K562 (cell line): Measurements from ENCODE around the gene FNBP1. TPM values are rescaled to one million over a fixed set of nuclear protein-coding genes. Genes with fewer than 3 reads are reported as not detected.

Experiments
- CBFB ChIP-seq: sonication (generic); formaldehyde crosslinking; IDR thresholded peaks from 2 replicates; pipeline ENCODE4 v1.4.0; 2020; ENCODE audit warnings: mild to moderate bottlenecking, missing genetic modification reagents
- HDAC8 ChIP-seq: fragments of 450-650 bp; IDR thresholded peaks from 2 replicates; pipeline ENCODE4 v1.6.1; 2016; ENCODE audit warnings: mild to moderate bottlenecking, missing genetic modification characterization, moderate library complexity, missing compliant biosample characterization
- JUN ChIP-seq, 2 experiments: sonication (generic) in 1 of 2; formaldehyde crosslinking in 1 of 2; IDR thresholded peaks; 2 replicates each; pipeline versions ENCODE4 v1.6.1 to v1.8.0; 2012 to 2022; ENCODE audit warnings: borderline replicate concordance in 2 of 2, mild to moderate bottlenecking in 2 of 2, improper control_type of control experiment in 1 of 2, low read depth in 1 of 2, low read length in 1 of 2, missing genetic modification reagents in 1 of 2
- SMC3 ChIP-seq: conservative IDR thresholded peaks from 2 replicates; pipeline ENCODE4 v1.6.1; 2011; ENCODE audit warnings: low read depth, low read length, improper control_type of control experiment; ENCODE audit not compliant: insufficient read depth
- SOX6 ChIP-seq: fragments of 450-650 bp; IDR thresholded peaks from 2 replicates; pipeline ENCODE4 v1.6.1; 2014; ENCODE audit warnings: mild to moderate bottlenecking
- TBP ChIP-seq: optimal IDR thresholded peaks from 2 replicates; pipeline ENCODE3; 2011; ENCODE audit warnings: low read depth, low read length, improper control_type of control experiment
- ZBTB5 ChIP-seq: fragments of 450-650 bp; IDR thresholded peaks from 2 replicates; pipeline ENCODE4 v1.6.1; 2017; ENCODE audit warnings: antibody characterized with exemption
- ZNF143 ChIP-seq: sonication (generic); formaldehyde crosslinking; IDR thresholded peaks from 2 replicates; pipeline ENCODE4 v1.9.0; 2022; ENCODE audit warnings: mild to moderate bottlenecking, missing genetic modification reagents
- ZNF263 ChIP-seq: sonication (generic); formaldehyde crosslinking; IDR thresholded peaks from 2 replicates; pipeline ENCODE4 v1.8.0; 2022; ENCODE audit warnings: mild to moderate bottlenecking, missing genetic modification reagents, borderline replicate concordance
- ZNF717 ChIP-seq: fragments of 250-450 bp; sonication (Bioruptor Pico); IDR thresholded peaks from 2 replicates; pipeline ENCODE4 v1.5.0; 2021
- polyA plus RNA-seq, 8 experiments: library from polyadenylated mRNA; depleted of rRNA in 4 of 8; stranded (reverse) in 5 of 8; unstranded in 3 of 8; fragments of >200 nt; fragmentation: Nextera tagmentation in 2 of 8; fragmentation: Illumina TruSeq in 1 of 8; extraction: Ambion mirVana in 2 of 8; extraction: Trizol in 1 of 8; gene quantifications; 2 replicates each; pipeline versions ENCODE4 v1.2.1 to v1.2.3, GENCODE V29; 2011 to 2014; ENCODE audit warnings: inconsistent platforms in 1 of 8, missing spikeins in 1 of 8
- total RNA-seq, 7 experiments: library from RNA; depleted of rRNA in 6 of 7; stranded (reverse); fragments of >200 nt in 6 of 7; fragmentation: Illumina TruSeq in 2 of 7; extraction: Trizol in 2 of 7; gene quantifications; 2 replicates each; pipeline versions ENCODE4 v1.2.1 to v1.2.3, GENCODE V29; 2011 to 2021; ENCODE audit warnings: low replicate concordance in 1 of 7
- TF ChIP-seq, protein P1 (sequence below): sonication (generic); formaldehyde crosslinking; IDR thresholded peaks from 2 replicates; pipeline ENCODE4 v1.8.0; 2023; ENCODE audit warnings: mild to moderate bottlenecking, missing genetic modification reagents
- TF ChIP-seq, protein P2 (sequence below): fragments of 250-450 bp; sonication (Bioruptor Pico); IDR thresholded peaks from 2 replicates; pipeline ENCODE4 v1.9.0; 2021; ENCODE audit warnings: mild to moderate bottlenecking, inconsistent platforms
- TF ChIP-seq, protein P3 (sequence below): fragments of 250-450 bp; sonication (Bioruptor Pico); IDR thresholded peaks from 2 replicates; pipeline ENCODE4 v1.8.0; 2022; ENCODE audit warnings: inconsistent platforms, mild to moderate bottlenecking, moderate library complexity, borderline replicate concordance
- TF ChIP-seq, protein P4 (sequence below): fragments of 450-650 bp; formaldehyde crosslinking; IDR thresholded peaks from 2 replicates; pipeline ENCODE4 v1.4.0; 2020; ENCODE audit warnings: mild to moderate bottlenecking, moderate library complexity
- TF ChIP-seq, protein P5 (sequence below): sonication (generic); formaldehyde crosslinking; IDR thresholded peaks from 2 replicates; pipeline ENCODE4 v1.8.0; 2022; ENCODE audit warnings: missing genetic modification reagents, mild to moderate bottlenecking, borderline replicate concordance

The FNBP1 gene
- total and polyA plus RNA-seq, 9 of the 15 experiments (the other 6 are each of a cell fraction or from before 2014, with no cell fraction given): 1.8 to 14.9 (median 7.6) TPM

DNA sequence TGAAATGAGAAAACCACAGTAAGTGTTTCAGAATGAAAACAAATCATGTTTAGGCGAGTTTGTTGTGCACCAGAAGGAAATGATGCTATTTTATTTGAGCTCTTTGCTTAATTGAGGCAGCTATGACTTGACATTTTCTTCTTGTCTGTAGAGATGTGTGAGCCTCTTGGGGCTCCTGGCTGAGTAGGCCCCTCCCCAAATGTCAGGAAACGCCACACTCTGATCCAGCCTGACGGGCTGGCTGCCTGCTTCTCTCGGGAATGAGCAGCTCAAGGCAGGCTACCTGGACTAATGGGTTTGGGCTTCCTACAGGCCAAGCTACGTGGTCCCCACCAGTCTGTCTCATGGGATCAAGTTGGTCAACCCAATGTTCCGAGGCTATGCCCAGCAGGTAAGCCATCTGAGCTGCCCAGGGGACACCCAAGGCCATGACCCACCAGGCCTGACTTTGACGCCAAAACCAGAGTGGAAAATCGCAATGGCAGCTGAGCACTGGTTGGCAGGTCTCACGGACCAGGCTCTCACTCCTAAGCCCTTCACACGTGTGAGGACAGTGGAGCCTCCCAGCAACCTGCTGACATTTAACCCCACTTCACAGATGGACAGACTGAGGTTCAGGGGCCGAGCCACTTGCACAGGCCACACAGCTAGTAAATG lies 177.9 kb downstream of the FNBP1 start (continued):
- TF ChIP-seq, protein P1, sequence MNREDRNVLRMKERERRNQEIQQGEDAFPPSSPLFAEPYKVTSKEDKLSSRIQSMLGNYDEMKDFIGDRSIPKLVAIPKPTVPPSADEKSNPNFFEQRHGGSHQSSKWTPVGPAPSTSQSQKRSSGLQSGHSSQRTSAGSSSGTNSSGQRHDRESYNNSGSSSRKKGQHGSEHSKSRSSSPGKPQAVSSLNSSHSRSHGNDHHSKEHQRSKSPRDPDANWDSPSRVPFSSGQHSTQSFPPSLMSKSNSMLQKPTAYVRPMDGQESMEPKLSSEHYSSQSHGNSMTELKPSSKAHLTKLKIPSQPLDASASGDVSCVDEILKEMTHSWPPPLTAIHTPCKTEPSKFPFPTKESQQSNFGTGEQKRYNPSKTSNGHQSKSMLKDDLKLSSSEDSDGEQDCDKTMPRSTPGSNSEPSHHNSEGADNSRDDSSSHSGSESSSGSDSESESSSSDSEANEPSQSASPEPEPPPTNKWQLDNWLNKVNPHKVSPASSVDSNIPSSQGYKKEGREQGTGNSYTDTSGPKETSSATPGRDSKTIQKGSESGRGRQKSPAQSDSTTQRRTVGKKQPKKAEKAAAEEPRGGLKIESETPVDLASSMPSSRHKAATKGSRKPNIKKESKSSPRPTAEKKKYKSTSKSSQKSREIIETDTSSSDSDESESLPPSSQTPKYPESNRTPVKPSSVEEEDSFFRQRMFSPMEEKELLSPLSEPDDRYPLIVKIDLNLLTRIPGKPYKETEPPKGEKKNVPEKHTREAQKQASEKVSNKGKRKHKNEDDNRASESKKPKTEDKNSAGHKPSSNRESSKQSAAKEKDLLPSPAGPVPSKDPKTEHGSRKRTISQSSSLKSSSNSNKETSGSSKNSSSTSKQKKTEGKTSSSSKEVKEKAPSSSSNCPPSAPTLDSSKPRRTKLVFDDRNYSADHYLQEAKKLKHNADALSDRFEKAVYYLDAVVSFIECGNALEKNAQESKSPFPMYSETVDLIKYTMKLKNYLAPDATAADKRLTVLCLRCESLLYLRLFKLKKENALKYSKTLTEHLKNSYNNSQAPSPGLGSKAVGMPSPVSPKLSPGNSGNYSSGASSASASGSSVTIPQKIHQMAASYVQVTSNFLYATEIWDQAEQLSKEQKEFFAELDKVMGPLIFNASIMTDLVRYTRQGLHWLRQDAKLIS (CRISPR knock-in tag): no peak
- TF ChIP-seq, protein P2, sequence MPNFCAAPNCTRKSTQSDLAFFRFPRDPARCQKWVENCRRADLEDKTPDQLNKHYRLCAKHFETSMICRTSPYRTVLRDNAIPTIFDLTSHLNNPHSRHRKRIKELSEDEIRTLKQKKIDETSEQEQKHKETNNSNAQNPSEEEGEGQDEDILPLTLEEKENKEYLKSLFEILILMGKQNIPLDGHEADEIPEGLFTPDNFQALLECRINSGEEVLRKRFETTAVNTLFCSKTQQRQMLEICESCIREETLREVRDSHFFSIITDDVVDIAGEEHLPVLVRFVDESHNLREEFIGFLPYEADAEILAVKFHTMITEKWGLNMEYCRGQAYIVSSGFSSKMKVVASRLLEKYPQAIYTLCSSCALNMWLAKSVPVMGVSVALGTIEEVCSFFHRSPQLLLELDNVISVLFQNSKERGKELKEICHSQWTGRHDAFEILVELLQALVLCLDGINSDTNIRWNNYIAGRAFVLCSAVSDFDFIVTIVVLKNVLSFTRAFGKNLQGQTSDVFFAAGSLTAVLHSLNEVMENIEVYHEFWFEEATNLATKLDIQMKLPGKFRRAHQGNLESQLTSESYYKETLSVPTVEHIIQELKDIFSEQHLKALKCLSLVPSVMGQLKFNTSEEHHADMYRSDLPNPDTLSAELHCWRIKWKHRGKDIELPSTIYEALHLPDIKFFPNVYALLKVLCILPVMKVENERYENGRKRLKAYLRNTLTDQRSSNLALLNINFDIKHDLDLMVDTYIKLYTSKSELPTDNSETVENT: no peak
- TF ChIP-seq HDAC8 (tag) (no peak), CBFB (CRISPR knock-in tag) (0 out of 2 replicates have a peak, but pooled peaks have one; percentile 71), SOX6 (no peak), ZNF263 (CRISPR knock-in tag) (no peak), ZBTB5 (no peak), TBP (no peak), ZNF717 (CRISPR knock-in tag) (no peak), ZNF143 (CRISPR knock-in tag) (no peak), JUN (IDR thresholded peaks at IDR 0.05; ENCODE audit: borderline replicate concordance, low read depth, low read length) (no peak), JUN (CRISPR knock-in tag; IDR thresholded peaks at IDR 0.05; ENCODE audit: borderline replicate concordance) (no peak), SMC3 (no peak)
- TF ChIP-seq, protein P3, sequence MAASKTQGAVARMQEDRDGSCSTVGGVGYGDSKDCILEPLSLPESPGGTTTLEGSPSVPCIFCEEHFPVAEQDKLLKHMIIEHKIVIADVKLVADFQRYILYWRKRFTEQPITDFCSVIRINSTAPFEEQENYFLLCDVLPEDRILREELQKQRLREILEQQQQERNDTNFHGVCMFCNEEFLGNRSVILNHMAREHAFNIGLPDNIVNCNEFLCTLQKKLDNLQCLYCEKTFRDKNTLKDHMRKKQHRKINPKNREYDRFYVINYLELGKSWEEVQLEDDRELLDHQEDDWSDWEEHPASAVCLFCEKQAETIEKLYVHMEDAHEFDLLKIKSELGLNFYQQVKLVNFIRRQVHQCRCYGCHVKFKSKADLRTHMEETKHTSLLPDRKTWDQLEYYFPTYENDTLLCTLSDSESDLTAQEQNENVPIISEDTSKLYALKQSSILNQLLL (CRISPR knock-in tag): no peak
- TF ChIP-seq, protein P4, sequence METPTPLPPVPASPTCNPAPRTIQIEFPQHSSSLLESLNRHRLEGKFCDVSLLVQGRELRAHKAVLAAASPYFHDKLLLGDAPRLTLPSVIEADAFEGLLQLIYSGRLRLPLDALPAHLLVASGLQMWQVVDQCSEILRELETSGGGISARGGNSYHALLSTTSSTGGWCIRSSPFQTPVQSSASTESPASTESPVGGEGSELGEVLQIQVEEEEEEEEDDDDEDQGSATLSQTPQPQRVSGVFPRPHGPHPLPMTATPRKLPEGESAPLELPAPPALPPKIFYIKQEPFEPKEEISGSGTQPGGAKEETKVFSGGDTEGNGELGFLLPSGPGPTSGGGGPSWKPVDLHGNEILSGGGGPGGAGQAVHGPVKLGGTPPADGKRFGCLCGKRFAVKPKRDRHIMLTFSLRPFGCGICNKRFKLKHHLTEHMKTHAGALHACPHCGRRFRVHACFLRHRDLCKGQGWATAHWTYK (CRISPR knock-in tag): no peak
- TF ChIP-seq, protein P5, sequence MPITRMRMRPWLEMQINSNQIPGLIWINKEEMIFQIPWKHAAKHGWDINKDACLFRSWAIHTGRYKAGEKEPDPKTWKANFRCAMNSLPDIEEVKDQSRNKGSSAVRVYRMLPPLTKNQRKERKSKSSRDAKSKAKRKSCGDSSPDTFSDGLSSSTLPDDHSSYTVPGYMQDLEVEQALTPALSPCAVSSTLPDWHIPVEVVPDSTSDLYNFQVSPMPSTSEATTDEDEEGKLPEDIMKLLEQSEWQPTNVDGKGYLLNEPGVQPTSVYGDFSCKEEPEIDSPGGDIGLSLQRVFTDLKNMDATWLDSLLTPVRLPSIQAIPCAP (CRISPR knock-in tag): no peak
